ENCODE data around the gene LGALS1. TPM values are rescaled to one million over a fixed set of nuclear protein-coding genes. Genes with fewer than 3 reads are reported as not detected.

Gene LGALS1
- total RNA-seq, 1 experiment from 2014 or later: 1,080 TPM

DNA sequence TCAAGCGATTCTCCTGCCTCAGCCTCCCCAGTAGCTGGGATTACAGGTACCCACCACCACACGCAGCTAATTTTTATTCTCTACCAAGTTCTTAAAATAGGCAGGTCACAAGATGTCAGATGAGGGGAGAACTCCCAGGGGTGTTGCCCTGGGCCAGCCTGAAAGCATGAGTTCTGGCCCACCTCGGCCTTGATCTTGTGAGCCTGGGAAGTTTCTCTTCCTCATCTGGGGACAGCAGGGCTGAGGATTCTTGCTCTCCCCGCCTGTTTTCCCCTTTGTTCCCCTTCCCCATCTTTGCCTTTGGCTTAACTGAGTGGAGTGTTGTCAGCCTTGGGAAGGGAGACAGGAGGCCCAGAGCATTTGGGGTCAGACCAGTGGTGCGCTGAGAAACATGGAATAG, 13.4 kb upstream of the LGALS1 start (continued):
- TF ChIP-seq, protein P1, sequence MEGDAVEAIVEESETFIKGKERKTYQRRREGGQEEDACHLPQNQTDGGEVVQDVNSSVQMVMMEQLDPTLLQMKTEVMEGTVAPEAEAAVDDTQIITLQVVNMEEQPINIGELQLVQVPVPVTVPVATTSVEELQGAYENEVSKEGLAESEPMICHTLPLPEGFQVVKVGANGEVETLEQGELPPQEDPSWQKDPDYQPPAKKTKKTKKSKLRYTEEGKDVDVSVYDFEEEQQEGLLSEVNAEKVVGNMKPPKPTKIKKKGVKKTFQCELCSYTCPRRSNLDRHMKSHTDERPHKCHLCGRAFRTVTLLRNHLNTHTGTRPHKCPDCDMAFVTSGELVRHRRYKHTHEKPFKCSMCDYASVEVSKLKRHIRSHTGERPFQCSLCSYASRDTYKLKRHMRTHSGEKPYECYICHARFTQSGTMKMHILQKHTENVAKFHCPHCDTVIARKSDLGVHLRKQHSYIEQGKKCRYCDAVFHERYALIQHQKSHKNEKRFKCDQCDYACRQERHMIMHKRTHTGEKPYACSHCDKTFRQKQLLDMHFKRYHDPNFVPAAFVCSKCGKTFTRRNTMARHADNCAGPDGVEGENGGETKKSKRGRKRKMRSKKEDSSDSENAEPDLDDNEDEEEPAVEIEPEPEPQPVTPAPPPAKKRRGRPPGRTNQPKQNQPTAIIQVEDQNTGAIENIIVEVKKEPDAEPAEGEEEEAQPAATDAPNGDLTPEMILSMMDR (IDR thresholded peaks at IDR 0.05 in 2 of 3, conservative IDR thresholded peaks at IDR 0.05 in 1 of 3; ENCODE audit: borderline replicate concordance in 1 of 3, insufficient read depth in 1 of 3, low read depth in 2 of 3, low read length in 2 of 3): no peak
- TF ChIP-seq, protein P2, sequence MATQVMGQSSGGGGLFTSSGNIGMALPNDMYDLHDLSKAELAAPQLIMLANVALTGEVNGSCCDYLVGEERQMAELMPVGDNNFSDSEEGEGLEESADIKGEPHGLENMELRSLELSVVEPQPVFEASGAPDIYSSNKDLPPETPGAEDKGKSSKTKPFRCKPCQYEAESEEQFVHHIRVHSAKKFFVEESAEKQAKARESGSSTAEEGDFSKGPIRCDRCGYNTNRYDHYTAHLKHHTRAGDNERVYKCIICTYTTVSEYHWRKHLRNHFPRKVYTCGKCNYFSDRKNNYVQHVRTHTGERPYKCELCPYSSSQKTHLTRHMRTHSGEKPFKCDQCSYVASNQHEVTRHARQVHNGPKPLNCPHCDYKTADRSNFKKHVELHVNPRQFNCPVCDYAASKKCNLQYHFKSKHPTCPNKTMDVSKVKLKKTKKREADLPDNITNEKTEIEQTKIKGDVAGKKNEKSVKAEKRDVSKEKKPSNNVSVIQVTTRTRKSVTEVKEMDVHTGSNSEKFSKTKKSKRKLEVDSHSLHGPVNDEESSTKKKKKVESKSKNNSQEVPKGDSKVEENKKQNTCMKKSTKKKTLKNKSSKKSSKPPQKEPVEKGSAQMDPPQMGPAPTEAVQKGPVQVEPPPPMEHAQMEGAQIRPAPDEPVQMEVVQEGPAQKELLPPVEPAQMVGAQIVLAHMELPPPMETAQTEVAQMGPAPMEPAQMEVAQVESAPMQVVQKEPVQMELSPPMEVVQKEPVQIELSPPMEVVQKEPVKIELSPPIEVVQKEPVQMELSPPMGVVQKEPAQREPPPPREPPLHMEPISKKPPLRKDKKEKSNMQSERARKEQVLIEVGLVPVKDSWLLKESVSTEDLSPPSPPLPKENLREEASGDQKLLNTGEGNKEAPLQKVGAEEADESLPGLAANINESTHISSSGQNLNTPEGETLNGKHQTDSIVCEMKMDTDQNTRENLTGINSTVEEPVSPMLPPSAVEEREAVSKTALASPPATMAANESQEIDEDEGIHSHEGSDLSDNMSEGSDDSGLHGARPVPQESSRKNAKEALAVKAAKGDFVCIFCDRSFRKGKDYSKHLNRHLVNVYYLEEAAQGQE (IDR thresholded peaks at IDR 0.05; ENCODE audit: low read depth): no peak
- TF ChIP-seq CEBPB (IDR thresholded peaks at IDR 0.05; ENCODE audit: low read depth) (no peak), SP1 (IDR thresholded peaks at IDR 0.05; ENCODE audit: low read depth) (no peak), TCF7L2 (IDR thresholded peaks at IDR 0.05; ENCODE audit: borderline replicate concordance, extremely low read depth, insufficient read depth, insufficient read length) (no peak), ZFX (IDR thresholded peaks at IDR 0.05) (no peak), YY1 (IDR thresholded peaks at IDR 0.05; ENCODE audit: extremely low read depth, insufficient replicate concordance, low read depth, low read length) (no peak)
- TF ChIP-seq, protein P3, sequence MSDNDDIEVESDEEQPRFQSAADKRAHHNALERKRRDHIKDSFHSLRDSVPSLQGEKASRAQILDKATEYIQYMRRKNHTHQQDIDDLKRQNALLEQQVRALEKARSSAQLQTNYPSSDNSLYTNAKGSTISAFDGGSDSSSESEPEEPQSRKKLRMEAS (IDR thresholded peaks at IDR 0.05): no peak
- TF ChIP-seq, protein P4, sequence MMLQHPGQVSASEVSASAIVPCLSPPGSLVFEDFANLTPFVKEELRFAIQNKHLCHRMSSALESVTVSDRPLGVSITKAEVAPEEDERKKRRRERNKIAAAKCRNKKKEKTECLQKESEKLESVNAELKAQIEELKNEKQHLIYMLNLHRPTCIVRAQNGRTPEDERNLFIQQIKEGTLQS (IDR thresholded peaks at IDR 0.05): no peak

All from HCT116 (cell line).